K562 (cell line): ENCODE results near the gene KDM4F. TPM values are rescaled to one million over a fixed set of nuclear protein-coding genes. Genes with fewer than 3 reads are reported as not detected.

Experiments used
- REST ChIP-seq, 2 experiments: fragments of 450-650 bp; formaldehyde crosslinking in 1 of 2; IDR thresholded peaks; 2 replicates each; pipeline versions ENCODE4 v1.4.0 to v1.6.1; 2014 to 2020; ENCODE audit warnings: mild to moderate bottlenecking in 2 of 2, borderline replicate concordance in 1 of 2, low read depth in 1 of 2
- ZBED1 ChIP-seq: IDR thresholded peaks from 2 replicates; pipeline ENCODE4 v1.6.1; 2014
- polyA plus RNA-seq, 8 experiments: library from polyadenylated mRNA; depleted of rRNA in 4 of 8; stranded (reverse) in 5 of 8; unstranded in 3 of 8; fragments of >200 nt; fragmentation: Nextera tagmentation in 2 of 8; fragmentation: Illumina TruSeq in 1 of 8; extraction: Ambion mirVana in 2 of 8; extraction: Trizol in 1 of 8; gene quantifications; 2 replicates each; pipeline versions ENCODE4 v1.2.1 to v1.2.3, GENCODE V29; 2011 to 2014; ENCODE audit warnings: inconsistent platforms in 1 of 8, missing spikeins in 1 of 8
- total RNA-seq, 7 experiments: library from RNA; depleted of rRNA in 6 of 7; stranded (reverse); fragments of >200 nt in 6 of 7; fragmentation: Illumina TruSeq in 2 of 7; extraction: Trizol in 2 of 7; gene quantifications; 2 replicates each; pipeline versions ENCODE4 v1.2.1 to v1.2.3, GENCODE V29; 2011 to 2021; ENCODE audit warnings: low replicate concordance in 1 of 7
- TF ChIP-seq, protein P1 (sequence below): fragments of 450-650 bp; formaldehyde crosslinking; conservative IDR thresholded peaks from 2 replicates; pipeline ENCODE4 v1.4.0; 2022; ENCODE audit warnings: mild to moderate bottlenecking, missing genetic modification characterization
- TF ChIP-seq, protein P2 (sequence below): fragments of 450-650 bp; IDR thresholded peaks from 2 replicates; pipeline ENCODE4 v1.6.1; 2016; ENCODE audit warnings: low read depth

The KDM4F gene
- total and polyA plus RNA-seq, 9 of the 15 experiments (the other 6 are each of a cell fraction or from before 2014, with no cell fraction given), result not detected

DNA sequence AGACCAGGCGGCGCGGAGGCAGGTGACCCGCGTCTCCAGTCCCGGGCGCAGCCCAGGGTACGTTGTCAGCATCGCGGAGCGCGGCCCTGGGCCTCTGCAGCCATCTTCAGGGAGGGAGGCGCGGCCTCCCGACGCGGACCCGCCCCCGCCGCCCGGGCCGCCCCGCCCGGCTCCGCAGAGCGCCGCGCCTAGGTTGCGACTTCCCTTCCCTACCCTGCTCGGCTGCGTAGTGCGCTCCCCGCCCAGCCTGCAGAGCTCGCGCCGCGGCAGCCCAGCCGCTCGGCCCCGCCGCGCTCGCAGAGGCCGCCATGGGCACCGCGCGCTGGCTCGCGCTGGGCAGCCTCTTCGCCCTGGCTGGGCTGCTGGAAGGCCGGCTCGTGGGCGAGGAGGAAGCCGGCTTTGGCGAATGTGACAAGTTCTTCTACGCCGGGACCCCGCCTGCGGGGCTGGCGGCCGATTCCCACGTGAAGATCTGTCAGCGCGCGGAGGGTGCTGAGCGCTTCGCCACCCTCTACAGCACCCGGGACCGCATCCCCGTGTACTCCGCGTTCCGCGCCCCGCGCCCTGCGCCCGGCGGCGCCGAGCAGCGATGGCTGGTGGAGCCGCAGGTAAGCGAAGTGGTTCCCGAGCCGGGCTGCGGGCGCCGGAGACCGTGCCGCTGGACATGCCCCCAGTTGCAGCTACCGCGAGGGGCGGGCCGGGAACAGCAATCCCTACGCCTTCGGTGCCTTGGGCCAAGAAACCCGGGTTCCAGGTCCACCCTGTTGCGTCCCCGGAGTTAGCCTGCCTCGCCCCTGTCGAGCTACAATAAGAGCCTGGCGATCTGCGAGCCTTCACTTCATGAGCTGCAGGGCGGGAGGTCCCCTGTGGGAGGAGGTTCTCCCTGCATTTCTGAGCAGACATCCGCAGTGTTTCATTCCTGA is 40.7 kb downstream of the KDM4F start, which contains the start of gene ENDOD1 (continued):
- TF ChIP-seq REST (IDR thresholded peaks at IDR 0.05; ENCODE audit: borderline replicate concordance), result peak; percentile 16; the same call in 1 of the 2 replicates
- peak; percentile 64; the same call in 1 of the 2 replicates for TF ChIP-seq REST (CRISPR knock-in tag; IDR thresholded peaks at IDR 0.05; ENCODE audit: low read depth)
- TF ChIP-seq, protein P1, sequence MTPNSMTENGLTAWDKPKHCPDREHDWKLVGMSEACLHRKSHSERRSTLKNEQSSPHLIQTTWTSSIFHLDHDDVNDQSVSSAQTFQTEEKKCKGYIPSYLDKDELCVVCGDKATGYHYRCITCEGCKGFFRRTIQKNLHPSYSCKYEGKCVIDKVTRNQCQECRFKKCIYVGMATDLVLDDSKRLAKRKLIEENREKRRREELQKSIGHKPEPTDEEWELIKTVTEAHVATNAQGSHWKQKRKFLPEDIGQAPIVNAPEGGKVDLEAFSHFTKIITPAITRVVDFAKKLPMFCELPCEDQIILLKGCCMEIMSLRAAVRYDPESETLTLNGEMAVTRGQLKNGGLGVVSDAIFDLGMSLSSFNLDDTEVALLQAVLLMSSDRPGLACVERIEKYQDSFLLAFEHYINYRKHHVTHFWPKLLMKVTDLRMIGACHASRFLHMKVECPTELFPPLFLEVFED (CRISPR knock-in tag), result no peak
- TF ChIP-seq, protein P2, sequence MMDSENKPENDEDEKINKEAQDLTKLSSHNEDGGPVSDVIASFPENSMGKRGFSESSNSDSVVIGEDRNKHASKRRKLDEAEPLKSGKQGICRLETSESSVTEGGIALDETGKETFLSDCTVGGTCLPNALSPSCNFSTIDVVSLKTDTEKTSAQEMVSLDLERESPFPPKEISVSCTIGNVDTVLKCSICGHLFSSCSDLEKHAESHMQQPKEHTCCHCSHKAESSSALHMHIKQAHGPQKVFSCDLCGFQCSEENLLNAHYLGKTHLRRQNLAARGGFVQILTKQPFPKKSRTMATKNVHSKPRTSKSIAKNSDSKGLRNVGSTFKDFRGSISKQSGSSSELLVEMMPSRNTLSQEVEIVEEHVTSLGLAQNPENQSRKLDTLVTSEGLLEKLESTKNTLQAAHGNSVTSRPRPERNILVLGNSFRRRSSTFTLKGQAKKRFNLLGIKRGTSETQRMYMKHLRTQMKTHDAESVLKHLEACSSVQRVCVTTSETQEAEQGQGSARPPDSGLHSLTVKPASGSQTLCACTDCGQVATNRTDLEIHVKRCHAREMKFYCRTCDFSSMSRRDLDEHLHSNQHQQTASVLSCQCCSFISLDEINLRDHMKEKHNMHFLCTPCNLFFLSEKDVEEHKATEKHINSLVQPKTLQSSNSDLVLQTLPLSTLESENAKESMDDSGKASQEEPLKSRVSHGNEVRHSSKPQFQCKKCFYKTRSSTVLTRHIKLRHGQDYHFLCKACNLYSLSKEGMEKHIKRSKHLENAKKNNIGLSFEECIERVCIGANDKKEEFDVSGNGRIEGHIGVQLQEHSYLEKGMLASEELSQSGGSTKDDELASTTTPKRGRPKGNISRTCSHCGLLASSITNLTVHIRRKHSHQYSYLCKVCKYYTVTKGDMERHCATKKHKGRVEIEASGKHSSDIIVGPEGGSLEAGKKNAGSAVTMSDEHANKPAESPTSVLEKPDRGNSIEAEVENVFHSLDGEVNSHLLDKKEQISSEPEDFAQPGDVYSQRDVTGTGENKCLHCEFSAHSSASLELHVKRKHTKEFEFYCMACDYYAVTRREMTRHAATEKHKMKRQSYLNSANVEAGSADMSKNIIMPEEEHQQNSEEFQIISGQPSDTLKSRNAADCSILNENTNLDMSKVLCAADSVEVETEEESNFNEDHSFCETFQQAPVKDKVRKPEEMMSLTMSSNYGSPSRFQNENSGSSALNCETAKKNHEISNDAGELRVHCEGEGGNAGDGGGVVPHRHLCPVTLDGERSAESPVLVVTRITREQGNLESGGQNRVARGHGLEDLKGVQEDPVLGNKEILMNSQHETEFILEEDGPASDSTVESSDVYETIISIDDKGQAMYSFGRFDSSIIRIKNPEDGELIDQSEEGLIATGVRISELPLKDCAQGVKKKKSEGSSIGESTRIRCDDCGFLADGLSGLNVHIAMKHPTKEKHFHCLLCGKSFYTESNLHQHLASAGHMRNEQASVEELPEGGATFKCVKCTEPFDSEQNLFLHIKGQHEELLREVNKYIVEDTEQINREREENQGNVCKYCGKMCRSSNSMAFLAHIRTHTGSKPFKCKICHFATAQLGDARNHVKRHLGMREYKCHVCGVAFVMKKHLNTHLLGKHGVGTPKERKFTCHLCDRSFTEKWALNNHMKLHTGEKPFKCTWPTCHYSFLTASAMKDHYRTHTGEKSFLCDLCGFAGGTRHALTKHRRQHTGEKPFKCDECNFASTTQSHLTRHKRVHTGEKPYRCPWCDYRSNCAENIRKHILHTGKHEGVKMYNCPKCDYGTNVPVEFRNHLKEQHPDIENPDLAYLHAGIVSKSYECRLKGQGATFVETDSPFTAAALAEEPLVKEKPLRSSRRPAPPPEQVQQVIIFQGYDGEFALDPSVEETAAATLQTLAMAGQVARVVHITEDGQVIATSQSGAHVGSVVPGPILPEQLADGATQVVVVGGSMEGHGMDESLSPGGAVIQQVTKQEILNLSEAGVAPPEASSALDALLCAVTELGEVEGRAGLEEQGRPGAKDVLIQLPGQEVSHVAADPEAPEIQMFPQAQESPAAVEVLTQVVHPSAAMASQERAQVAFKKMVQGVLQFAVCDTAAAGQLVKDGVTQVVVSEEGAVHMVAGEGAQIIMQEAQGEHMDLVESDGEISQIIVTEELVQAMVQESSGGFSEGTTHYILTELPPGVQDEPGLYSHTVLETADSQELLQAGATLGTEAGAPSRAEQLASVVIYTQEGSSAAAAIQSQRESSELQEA, result no peak
- TF ChIP-seq ZBED1, result no peak
